GM19239 (cell line): ENCODE measurements around the gene RNF146.

Experiments
- DNase-seq: peaks from one replicate; pipeline ENCODE4 v3.0.0; 2011; ENCODE audit warnings: low spot score; ENCODE audit not compliant: insufficient read length
- FAIRE-seq: peaks from 2 replicates; lab custom pipeline; 2011; peaks lifted over from hg19 to GRCh38; lab: Jason Lieb, UNC

RNF146 gene

GRCh38 chr6:127332383-127332961, 65.8 kb downstream of the RNF146 start:
- DNase-seq (no peak), FAIRE-seq (no peak)
